SK-N-SH (cell line): ENCODE data around the gene IGF2BP2. TPM values are rescaled to one million over a fixed set of nuclear protein-coding genes. Genes with fewer than 3 reads are reported as not detected.

Source experiments
- ELF1 ChIP-seq: IDR thresholded peaks from 2 replicates; pipeline ENCODE4 v1.4.0; 2012
- FOSL2 ChIP-seq: IDR thresholded peaks from 2 replicates; pipeline ENCODE4 v1.4.0; 2012; ENCODE audit warnings: low read depth, mild to moderate bottlenecking, moderate library complexity, borderline replicate concordance
- MXI1 ChIP-seq: IDR thresholded peaks from 2 replicates; pipeline ENCODE4 v1.6.1; 2012; ENCODE audit warnings: mild to moderate bottlenecking, low read depth, low read length, improper control_type of control experiment
- POLR2AphosphoS5 ChIP-seq: IDR thresholded peaks from 2 replicates; pipeline ENCODE4 v1.6.1; 2012; ENCODE audit warnings: low read depth, low read length
- RAD21 ChIP-seq: IDR thresholded peaks from 2 replicates; pipeline ENCODE4 v1.6.1; 2012; ENCODE audit warnings: mild to moderate bottlenecking, low read length
- REST ChIP-seq: IDR thresholded peaks from 2 replicates; pipeline ENCODE4 v1.6.1; 2012; ENCODE audit warnings: mild to moderate bottlenecking, low read depth, low read length, moderate library complexity
- RFX5 ChIP-seq: IDR thresholded peaks from 2 replicates; pipeline ENCODE4 v1.6.1; 2012; ENCODE audit warnings: mild to moderate bottlenecking, improper control_type of control experiment, low read length
- TCF12 ChIP-seq: IDR thresholded peaks from 2 replicates; pipeline ENCODE4 v1.4.0; 2012
- TEAD4 ChIP-seq: IDR thresholded peaks from 2 replicates; pipeline ENCODE4 v1.4.0; 2012; ENCODE audit warnings: mild to moderate bottlenecking, borderline replicate concordance; ENCODE audit not compliant: insufficient read depth
- ZBTB33 ChIP-seq: IDR thresholded peaks from 2 replicates; pipeline ENCODE4 v1.4.0; 2012; ENCODE audit warnings: low read depth, borderline replicate concordance
- polyA plus RNA-seq, 3 experiments: library from polyadenylated mRNA; depleted of rRNA; stranded (reverse); fragments of >200 nt; gene quantifications; 2 replicates each; pipeline ENCODE4 v1.2.3, GENCODE V29; 2012
- TF ChIP-seq, protein P1 (sequence below): fragments of 200-600 bp; sonication (generic); IDR thresholded peaks from 2 replicates; pipeline ENCODE4 v1.6.1; 2017; ENCODE audit warnings: antibody characterized with exemption, mild to moderate bottlenecking, moderate library complexity
- TF ChIP-seq, protein P2 (sequence below): fragments of 150-350 bp; IDR thresholded peaks from 2 replicates; pipeline ENCODE4 v1.6.1; 2016; ENCODE audit warnings: mild to moderate bottlenecking, low read depth, low read length
- TF ChIP-seq, protein P3 (sequence below): IDR thresholded peaks from 2 replicates; pipeline ENCODE4 v1.4.0; 2012; ENCODE audit warnings: low read depth

IGF2BP2 gene
- polyA plus RNA-seq, 1 of the 3 experiments (the other 2 are of a cell fraction): 5.4 TPM

- no peak for TF ChIP-seq RFX5
- TF ChIP-seq, protein P1, sequence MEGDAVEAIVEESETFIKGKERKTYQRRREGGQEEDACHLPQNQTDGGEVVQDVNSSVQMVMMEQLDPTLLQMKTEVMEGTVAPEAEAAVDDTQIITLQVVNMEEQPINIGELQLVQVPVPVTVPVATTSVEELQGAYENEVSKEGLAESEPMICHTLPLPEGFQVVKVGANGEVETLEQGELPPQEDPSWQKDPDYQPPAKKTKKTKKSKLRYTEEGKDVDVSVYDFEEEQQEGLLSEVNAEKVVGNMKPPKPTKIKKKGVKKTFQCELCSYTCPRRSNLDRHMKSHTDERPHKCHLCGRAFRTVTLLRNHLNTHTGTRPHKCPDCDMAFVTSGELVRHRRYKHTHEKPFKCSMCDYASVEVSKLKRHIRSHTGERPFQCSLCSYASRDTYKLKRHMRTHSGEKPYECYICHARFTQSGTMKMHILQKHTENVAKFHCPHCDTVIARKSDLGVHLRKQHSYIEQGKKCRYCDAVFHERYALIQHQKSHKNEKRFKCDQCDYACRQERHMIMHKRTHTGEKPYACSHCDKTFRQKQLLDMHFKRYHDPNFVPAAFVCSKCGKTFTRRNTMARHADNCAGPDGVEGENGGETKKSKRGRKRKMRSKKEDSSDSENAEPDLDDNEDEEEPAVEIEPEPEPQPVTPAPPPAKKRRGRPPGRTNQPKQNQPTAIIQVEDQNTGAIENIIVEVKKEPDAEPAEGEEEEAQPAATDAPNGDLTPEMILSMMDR: peak; percentile 71
- TF ChIP-seq, protein P2, sequence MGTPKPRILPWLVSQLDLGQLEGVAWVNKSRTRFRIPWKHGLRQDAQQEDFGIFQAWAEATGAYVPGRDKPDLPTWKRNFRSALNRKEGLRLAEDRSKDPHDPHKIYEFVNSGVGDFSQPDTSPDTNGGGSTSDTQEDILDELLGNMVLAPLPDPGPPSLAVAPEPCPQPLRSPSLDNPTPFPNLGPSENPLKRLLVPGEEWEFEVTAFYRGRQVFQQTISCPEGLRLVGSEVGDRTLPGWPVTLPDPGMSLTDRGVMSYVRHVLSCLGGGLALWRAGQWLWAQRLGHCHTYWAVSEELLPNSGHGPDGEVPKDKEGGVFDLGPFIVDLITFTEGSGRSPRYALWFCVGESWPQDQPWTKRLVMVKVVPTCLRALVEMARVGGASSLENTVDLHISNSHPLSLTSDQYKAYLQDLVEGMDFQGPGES: no peak
- peak; percentile 6; the same call in 1 of the 2 replicates for TF ChIP-seq TCF12
- TF ChIP-seq, protein P3, sequence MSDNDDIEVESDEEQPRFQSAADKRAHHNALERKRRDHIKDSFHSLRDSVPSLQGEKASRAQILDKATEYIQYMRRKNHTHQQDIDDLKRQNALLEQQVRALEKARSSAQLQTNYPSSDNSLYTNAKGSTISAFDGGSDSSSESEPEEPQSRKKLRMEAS: no peak
- TF ChIP-seq TEAD4: no peak
- no peak for TF ChIP-seq ELF1
- no peak for TF ChIP-seq ZBTB33
- no peak for TF ChIP-seq POLR2AphosphoS5
- peak; percentile 77 for TF ChIP-seq RAD21
- TF ChIP-seq MXI1: no peak
- TF ChIP-seq REST: no peak
- TF ChIP-seq FOSL2: no peak
- TF ChIP-seq, all 33 proteins: peak for 4
Observed at GRCh38 chr3:185733980-185734724, 90.7 kb downstream of the IGF2BP2 start (continued).
